Spinal cord (tissue), 10 donors: ENCODE data around the gene PIK3CB. TPM values are rescaled to one million over a fixed set of nuclear protein-coding genes. Genes with fewer than 3 reads are reported as not detected.
"Not testable (repeated sequence)": the region's sequence is repeated elsewhere in the genome, so short reads cannot be mapped to it uniquely, and the experiment has no call there.

ENCODE experiments used
- DNase-seq, 6 donors: peaks; one replicate each; pipeline versions ENCODE4 v3.0.0 to v3.0.0-alpha.2; 2013 to 2015; ENCODE audit warnings: low spot score in 6 of 6, low read depth in 4 of 6
- H3K27ac ChIP-seq: one replicate; pipeline ENCODE4 v1.5.1; 2013; ENCODE audit warnings: low read depth, low read length, control low read depth
- H3K27me3 ChIP-seq: one replicate; pipeline ENCODE4 v1.6.1; 2013; ENCODE audit warnings: low read length; ENCODE audit not compliant: control insufficient read depth, insufficient read depth
- H3K36me3 ChIP-seq: one replicate; pipeline ENCODE4 v1.6.1; 2013; ENCODE audit warnings: low read length; ENCODE audit not compliant: control insufficient read depth, insufficient read depth
- H3K4me1 ChIP-seq: one replicate; pipeline ENCODE4 v1.6.1; 2013; ENCODE audit warnings: low read length; ENCODE audit not compliant: control insufficient read depth, insufficient read depth
- H3K4me3 ChIP-seq: one replicate; pipeline ENCODE4 v1.5.1; 2013; ENCODE audit warnings: low read depth, low read length, control low read depth
- H3K9me3 ChIP-seq: one replicate; pipeline ENCODE4 v1.6.1; 2013; ENCODE audit warnings: low read length; ENCODE audit not compliant: control insufficient read depth, insufficient read depth
- WGBS: methylation state at CpG from one replicate; pipeline ENCODE4 v1.1.5; 2013; ENCODE audit warnings: missing lambda C conversion rate; ENCODE audit not compliant: insufficient coverage; 5-methylcytosine and 5-hydroxymethylcytosine counted together
- polyA plus RNA-seq, 2 donors: library from polyadenylated mRNA; unstranded; fragments of 120-200 nt; gene quantifications; one replicate each; pipeline ENCODE4 v1.2.1, GENCODE V29; 2013; ENCODE audit not compliant: insufficient read length in 2 of 2
- total RNA-seq, 2 donors: library from RNA; depleted of rRNA in 1 of 2; stranded (reverse); fragments of 120-200 nt in 1 of 2; fragments of >200 nt in 1 of 2; gene quantifications; one replicate each; pipeline versions ENCODE4 v1.2.3 to v1.2.4, GENCODE V29; 2013 to 2014
- donor health status: healthy.

PIK3CB gene
- total and polyA plus RNA-seq, 4 donors: 23.5 to 76.6 (median 47.8) TPM

DNA sequence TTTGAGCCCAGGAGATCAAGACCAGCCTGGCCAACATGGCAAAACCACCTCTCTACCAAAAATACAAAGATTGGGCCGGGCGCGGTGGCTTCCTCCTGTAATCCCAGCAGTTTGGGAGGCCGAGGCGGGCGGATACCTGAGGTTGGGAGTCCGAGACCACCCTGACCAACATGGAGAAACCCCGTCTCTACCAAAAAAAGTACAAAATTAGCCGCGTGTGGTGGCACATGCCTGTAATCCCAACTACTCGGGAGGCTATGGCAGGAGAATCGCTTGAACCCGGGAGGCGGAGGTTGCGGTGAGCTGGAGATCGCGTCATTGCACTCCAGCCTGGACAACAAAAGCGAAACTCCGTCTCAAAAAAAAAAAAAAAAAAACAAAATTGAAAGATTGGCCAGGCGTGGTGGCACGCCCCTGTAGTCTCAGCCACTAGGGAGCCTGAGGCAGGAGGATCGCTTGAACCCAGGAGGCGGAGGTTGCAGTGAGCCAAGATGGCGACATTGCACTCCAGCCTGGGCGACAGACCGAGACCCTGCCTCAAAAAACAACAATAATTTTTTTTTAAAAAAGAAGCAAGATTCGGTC is 2.2 kb downstream of the PIK3CB start:
- not testable (repeated sequence) for H3K36me3 ChIP-seq, H3K4me3 ChIP-seq, H3K27ac ChIP-seq, DNase-seq, H3K9me3 ChIP-seq, H3K27me3 ChIP-seq
- WGBS: 97% methylated on average over 23 of the region's 27 CpGs
- H3K4me1 ChIP-seq: peaks cover 22% of the 10 kb centered on the region

GRCh38 chr3:138829886-138830510 is 4.7 kb downstream of the PIK3CB start:
- Histone ChIP-seq H3K4me3 (no peak overlapping the region), H3K27ac (no peak overlapping the region), H3K4me1 (peaks cover 13% of the 10 kb centered on the region), H3K36me3 (peaks cover 5% of the 10 kb centered on the region), H3K9me3 (no peaks in the 10 kb centered on the region), H3K27me3 (no peaks in the 10 kb centered on the region)
- 98% methylated on average over 10 of the region's 15 CpGs for WGBS
- DNase-seq: no peak

GRCh38 chr3:138829097-138829496 is 5.6 kb downstream of the PIK3CB start:
- peaks cover 13% of the 10 kb centered on the region for H3K4me1 ChIP-seq
- no peak for DNase-seq
- WGBS: 80% methylated on average over 1 of the region's 3 CpGs
- H3K4me3 ChIP-seq: no peak overlapping the region
- H3K27ac ChIP-seq: no peak overlapping the region
- no peaks in the 10 kb centered on the region for H3K27me3 ChIP-seq
- peaks cover 5% of the 10 kb centered on the region for H3K36me3 ChIP-seq
- H3K9me3 ChIP-seq: no peaks in the 10 kb centered on the region

DNA sequence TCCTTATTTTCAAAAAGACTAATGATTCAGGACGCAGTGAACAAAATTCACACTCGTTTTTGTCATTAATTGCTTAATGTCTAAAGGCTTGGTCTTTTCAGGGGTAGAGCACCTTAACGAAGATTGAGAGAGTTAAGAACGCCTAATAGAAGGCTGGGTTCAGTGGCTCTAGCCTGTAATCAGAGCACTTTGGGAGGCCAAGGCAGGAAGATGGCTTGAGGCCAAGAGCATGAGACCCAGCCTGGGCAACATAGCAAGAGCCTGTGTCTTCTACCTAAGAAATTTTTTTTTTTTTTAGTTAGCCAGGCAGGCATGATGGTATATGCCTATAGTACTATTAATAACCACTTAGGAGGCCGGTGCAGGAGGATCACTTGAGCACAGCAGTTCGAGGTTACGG is 7.5 kb downstream of the PIK3CB start:
- Histone ChIP-seq H3K27ac (no peak overlapping the region), H3K9me3 (no peaks in the 10 kb centered on the region), H3K4me3 (no peak overlapping the region), H3K36me3 (peaks cover 5% of the 10 kb centered on the region), H3K4me1 (peaks cover 2% of the 10 kb centered on the region), H3K27me3 (no peaks in the 10 kb centered on the region)
- no peak for DNase-seq
- 93% methylated on average over 6 of the region's 7 CpGs for WGBS

DNA sequence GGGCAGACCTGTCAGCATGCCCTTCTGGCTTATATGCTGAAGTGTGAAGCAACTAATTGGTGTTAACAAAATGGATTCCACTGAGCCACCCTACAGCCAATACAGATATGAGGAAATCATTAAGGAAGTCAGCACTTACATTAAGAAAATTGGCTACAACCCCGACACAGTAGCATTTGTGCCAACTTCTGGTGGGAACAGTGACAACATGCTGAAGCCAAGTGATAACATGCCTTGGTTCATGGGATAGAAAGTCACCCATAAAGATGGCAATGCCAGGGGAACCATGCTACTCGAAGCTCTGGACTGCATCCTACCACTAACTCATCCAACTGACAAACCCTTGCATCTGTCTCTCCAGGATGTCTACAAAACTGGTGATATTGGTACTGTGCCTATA is 9.4 kb downstream of the PIK3CB start:
- Histone ChIP-seq H3K27me3 (no peaks in the 10 kb centered on the region), H3K36me3 (peaks cover 2% of the 10 kb centered on the region), H3K9me3 (no peaks in the 10 kb centered on the region), H3K27ac (no peak overlapping the region), H3K4me3 (no peak overlapping the region), H3K4me1 (peaks cover 2% of the 10 kb centered on the region)
- DNase-seq: peak in 1 of 6 donors; percentile 76
- WGBS: 88% methylated on average over 1 of the region's 2 CpGs

DNA sequence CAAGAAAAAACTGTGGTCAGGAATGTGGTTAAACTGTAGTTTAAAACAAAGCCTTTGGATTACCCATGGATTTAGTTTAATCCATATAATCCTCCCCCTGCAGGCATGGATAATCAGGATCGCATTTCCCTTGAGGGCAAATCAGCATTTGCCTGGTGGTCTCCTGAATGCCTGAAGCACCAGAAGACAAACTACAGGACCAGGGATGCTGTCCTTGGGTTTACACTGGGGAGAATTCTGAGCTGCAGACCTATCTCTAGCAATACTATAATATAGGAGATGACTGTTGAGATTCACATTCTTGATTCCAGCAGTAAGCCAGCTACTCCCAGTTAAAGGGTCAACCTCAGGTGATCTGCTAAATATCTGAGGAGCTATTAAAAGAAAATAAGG is 10.6 kb downstream of the PIK3CB start:
- Histone ChIP-seq H3K4me3 (no peak overlapping the region), H3K36me3 (no peaks in the 10 kb centered on the region), H3K9me3 (no peaks in the 10 kb centered on the region), H3K27me3 (no peaks in the 10 kb centered on the region), H3K4me1 (peaks cover 2% of the 10 kb centered on the region), H3K27ac (no peak overlapping the region)
- 80% methylated on average over 1 of the region's 1 CpG for WGBS
- DNase-seq: no peak

GRCh38 chr3:138820379-138820778 is 14.3 kb downstream of the PIK3CB start:
- WGBS: 92% methylated on average over 2 of the region's 4 CpGs
- not testable (repeated sequence) for H3K4me1 ChIP-seq, H3K4me3 ChIP-seq, H3K9me3 ChIP-seq, H3K36me3 ChIP-seq, H3K27me3 ChIP-seq, H3K27ac ChIP-seq, DNase-seq

DNA sequence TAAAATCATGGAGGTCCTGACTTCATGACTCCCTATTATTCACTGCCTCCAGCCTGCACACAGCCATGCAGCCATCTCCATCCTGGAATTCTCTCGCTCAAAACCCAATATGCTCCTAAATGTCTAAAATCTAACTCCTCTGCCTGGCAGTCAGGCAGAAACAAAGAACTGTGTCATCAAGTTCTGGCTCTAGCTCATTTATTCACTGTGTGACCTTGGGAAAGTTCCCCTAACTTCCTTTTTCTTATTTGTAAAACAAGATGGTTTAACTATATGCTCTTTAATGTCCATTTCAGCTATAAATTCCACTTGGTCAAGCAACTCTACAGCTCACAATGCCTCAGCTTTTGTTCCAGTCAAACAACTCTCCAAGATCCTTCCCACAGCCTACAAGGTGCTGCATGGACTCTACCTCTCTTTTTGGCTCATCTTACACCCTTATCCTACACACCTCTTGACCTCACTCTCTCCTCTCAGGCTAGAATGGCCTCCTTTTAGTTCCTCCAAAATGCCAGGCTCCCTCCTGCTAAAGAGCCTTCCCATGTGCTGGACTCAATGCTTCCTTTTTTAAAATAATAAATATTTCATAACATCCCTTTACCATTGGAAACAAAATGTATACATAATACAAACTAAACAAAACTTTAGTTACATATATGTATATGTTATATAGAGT is 16.4 kb downstream of the PIK3CB start:
- WGBS: 43% methylated on average over 1 of the region's 1 CpG
- H3K4me1 ChIP-seq: no peaks in the 10 kb centered on the region
- H3K36me3 ChIP-seq: no peaks in the 10 kb centered on the region
- H3K9me3 ChIP-seq: no peaks in the 10 kb centered on the region
- H3K27ac ChIP-seq: no peak overlapping the region
- H3K27me3 ChIP-seq: no peaks in the 10 kb centered on the region
- no peak overlapping the region for H3K4me3 ChIP-seq
- no peak for DNase-seq

DNA sequence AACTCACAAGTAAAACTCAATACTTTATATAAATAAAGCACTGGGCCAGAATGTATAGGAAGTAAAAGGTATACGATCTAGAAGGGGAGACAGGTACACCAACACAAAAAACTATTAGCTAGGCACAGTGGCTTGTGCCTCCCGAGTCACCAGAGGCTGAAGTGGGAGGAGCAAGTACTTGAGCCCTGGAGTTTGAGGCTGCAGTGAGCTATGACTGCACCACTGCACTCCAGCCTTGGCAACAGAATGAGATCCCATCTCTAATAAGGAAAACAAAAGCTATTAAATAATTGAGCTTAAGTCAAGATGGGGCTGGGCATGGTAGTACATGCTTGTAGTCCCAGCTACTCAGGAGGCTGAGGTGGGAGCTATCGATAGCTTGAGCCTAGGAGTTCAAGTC is 17.0 kb downstream of the PIK3CB start:
- Histone ChIP-seq H3K9me3 (no peaks in the 10 kb centered on the region), H3K4me3 (no peak overlapping the region), H3K4me1 (no peaks in the 10 kb centered on the region), H3K27me3 (no peaks in the 10 kb centered on the region), H3K36me3 (no peaks in the 10 kb centered on the region), H3K27ac (no peak overlapping the region)
- no peak for DNase-seq
- no CpG with 5 or more reads among the region's 3 CpGs for WGBS

- WGBS: no CpG with 5 or more reads among the region's 2 CpGs
- no peak for DNase-seq
- Histone ChIP-seq H3K27me3 (no peaks in the 10 kb centered on the region), H3K9me3 (no peaks in the 10 kb centered on the region), H3K27ac (no peak overlapping the region), H3K4me1 (no peaks in the 10 kb centered on the region), H3K36me3 (no peaks in the 10 kb centered on the region), H3K4me3 (no peak overlapping the region)
Measured at GRCh38 chr3:138812806-138813205, 21.9 kb downstream of the PIK3CB start.
